Rectal smooth muscle tissue (tissue), 1 donor: ENCODE measurements around the gene GLTPD2.

ENCODE experiments used
- H3K27ac ChIP-seq: one replicate; pipeline ENCODE4 v1.7.0; 2013; ENCODE audit warnings: low read depth, low read length, inconsistent platforms
- H3K27me3 ChIP-seq: one replicate; pipeline ENCODE4 v1.7.0; 2013; ENCODE audit warnings: low read length; ENCODE audit not compliant: control insufficient read depth, insufficient read depth
- H3K36me3 ChIP-seq: one replicate; pipeline ENCODE4 v1.7.0; 2013; ENCODE audit warnings: low read length; ENCODE audit not compliant: control insufficient read depth, insufficient read depth
- H3K4me1 ChIP-seq: one replicate; pipeline ENCODE4 v1.7.0; 2013; ENCODE audit warnings: low read length; ENCODE audit not compliant: control insufficient read depth, insufficient read depth
- H3K4me3 ChIP-seq: one replicate; pipeline ENCODE4 v1.7.0; 2013; ENCODE audit warnings: low read length
- H3K9ac ChIP-seq: one replicate; pipeline ENCODE4 v1.7.0; 2013; ENCODE audit warnings: low read length

The GLTPD2 gene

DNA sequence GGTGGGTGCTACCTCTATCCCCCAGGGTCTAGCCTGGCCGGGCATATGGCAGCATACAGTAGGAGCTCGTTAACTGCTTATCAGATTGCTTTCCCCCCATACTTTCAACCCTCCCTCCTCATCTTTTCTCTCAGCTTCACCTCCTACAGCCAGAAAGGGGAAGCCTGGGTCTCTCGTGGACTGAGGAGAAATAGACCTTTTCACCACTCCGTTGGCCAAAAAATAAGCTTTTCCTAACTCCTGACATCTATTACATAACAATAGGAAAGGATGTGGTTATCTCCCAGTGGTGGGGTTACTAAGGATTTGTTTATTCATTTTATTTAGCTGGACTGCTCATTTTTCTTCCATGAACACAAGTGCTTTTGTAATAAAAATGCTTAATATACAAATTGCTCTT is 40.1 kb upstream of the GLTPD2 start:
- peaks cover 10% of the 10 kb centered on the region for H3K27me3 ChIP-seq
- no peak overlapping the region for H3K27ac ChIP-seq

DNA sequence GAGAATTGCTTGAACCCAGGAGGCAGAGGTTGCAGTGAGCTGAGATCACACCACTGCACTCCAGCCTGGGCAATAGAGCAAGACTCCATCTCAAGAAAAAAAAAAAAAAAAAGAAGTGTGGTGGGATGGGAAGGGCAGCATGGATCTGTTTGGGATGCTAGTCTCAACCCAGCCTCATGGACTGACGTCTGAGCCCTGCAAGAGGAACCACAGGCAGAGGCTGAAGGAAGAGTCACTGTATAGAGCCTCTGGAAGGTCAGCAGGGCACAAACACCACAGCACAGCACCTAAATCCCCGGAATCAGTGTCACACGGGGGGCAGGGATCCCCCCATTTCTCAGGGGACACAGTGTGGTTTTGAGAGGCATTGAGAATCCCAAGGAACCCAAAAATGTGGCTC is 38.2 kb upstream of the GLTPD2 start:
- no peak overlapping the region for H3K4me3 ChIP-seq
- no peak overlapping the region for H3K9ac ChIP-seq
- H3K4me1 ChIP-seq = no peaks in the 10 kb centered on the region
- no peak overlapping the region for H3K27ac ChIP-seq
- peaks cover 5% of the 10 kb centered on the region for H3K27me3 ChIP-seq
- H3K36me3 ChIP-seq = no peaks in the 10 kb centered on the region

More for the DNA sequence above, 40.1 kb upstream of the GLTPD2 start:
- H3K9ac ChIP-seq = no peak overlapping the region
- no peak overlapping the region for H3K4me3 ChIP-seq
- H3K4me1 ChIP-seq = no peaks in the 10 kb centered on the region
- no peaks in the 10 kb centered on the region for H3K36me3 ChIP-seq

DNA sequence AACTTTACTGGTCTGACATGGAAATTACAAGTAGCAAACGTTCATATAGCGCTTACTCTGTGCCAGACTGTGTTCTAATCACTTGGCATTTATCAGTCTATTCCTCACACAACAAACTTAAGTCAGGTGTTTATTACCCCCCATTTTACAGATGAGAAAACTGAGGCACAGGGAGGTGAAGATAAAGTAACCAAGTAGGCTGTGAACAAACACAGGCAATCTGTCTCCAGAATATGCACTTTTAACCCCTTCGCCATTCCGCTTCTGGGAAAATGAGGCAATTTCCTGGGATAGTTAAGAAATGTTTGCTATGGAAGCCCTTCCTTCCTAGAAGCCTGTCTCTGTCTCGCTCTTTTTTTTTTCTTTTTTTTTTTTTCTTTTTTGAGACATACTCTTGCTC is 36.8 kb upstream of the GLTPD2 start:
- Histone ChIP-seq H3K4me3 (no peak overlapping the region), H3K27ac (no peak overlapping the region), H3K36me3 (no peaks in the 10 kb centered on the region), H3K27me3 (peaks cover 5% of the 10 kb centered on the region), H3K9ac (no peak overlapping the region), H3K4me1 (no peaks in the 10 kb centered on the region)

DNA sequence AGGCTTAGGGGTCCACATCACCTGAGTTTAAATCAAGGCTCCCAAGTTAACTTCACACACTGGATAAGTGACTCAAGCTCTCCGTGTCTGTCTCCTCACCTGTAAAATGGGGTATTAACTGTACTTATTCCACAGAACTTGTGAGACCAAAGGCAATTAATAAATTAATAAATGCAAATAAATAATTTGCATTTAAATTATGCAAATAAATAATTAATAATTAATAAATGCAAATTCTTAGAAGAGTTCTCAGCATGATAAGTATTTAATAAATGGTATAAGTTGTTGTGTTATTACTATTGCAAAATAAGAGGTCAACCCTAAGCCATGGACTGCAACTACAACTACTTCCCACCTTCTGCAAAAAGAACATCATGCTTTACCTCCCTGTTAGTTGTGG is 35.4 kb upstream of the GLTPD2 start:
- H3K27me3 ChIP-seq = peaks cover 2% of the 10 kb centered on the region

DNA sequence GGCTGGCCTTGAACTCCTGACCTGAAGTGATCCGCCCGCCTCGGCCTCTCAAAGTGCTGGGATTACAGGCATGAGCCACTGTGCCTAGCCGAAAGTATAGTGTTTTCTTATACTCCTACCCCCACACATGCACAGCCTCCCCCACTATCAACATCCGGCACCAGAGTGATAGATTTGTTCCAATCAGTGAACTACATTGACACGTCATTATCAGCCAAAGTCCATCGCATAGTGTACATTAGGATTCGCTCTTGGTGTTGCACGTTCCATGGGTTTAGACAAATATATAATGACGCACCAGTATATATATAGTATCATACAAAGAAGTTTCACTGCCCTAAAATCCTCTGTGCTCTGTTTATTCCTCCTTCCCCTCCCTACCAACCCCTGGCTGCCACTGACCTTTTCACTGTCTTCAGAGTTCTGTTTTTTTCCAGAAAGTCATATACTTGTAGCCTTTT is 29.0 kb upstream of the GLTPD2 start:
- Histone ChIP-seq H3K4me3 (no peak overlapping the region), H3K4me1 (no peaks in the 10 kb centered on the region), H3K9ac (no peak overlapping the region), H3K27ac (no peak overlapping the region), H3K27me3 (peaks cover under 1% of the 10 kb centered on the region), H3K36me3 (no peaks in the 10 kb centered on the region)

More for the DNA sequence above, 35.4 kb upstream of the GLTPD2 start:
- Histone ChIP-seq H3K4me3 (no peak overlapping the region), H3K36me3 (no peaks in the 10 kb centered on the region), H3K4me1 (no peaks in the 10 kb centered on the region), H3K27ac (no peak overlapping the region), H3K9ac (no peak overlapping the region)

DNA sequence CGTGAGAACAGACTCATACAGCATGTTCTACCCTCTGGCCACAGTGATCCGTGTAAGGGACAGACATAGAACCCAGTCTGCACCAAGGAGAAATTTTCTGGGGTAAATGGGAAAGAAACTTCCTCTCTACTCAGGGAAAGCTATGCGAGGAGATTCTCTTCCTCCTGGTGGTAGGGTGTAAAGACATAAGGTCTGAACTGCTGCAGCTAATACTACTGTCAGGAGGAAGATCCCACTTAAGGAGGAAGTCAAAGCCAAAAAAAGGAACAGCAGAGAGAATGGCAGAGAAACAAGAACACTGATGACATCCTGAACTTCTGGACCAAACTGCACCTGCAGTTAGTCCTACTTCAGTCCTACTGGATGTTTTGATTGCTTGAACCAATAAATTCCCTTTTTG is 24.2 kb upstream of the GLTPD2 start:
- H3K27me3 ChIP-seq = no peaks in the 10 kb centered on the region
- H3K27ac ChIP-seq = no peak overlapping the region

DNA sequence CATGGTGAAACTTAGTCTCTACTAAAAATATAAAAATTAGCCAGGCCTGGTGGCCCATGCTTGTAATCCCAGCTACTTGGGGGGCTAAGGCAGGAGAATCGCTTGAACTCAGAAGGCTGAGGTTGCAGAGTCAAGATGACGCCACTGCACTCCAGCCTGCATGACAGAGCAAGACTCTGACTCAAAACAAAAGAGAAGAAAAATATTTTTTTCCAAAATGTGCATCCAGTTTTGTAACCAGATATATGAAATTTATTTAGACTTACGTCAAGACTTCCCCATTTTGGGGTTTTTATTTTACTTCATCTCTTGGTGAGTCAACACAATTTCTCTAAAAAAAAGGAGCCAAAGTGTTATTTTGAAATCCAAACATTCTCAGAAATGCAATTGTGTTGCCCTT is 22.6 kb upstream of the GLTPD2 start:
- peak overlapping the region; percentile 45 for H3K27ac ChIP-seq
- H3K4me3 ChIP-seq = no peak overlapping the region
- H3K36me3 ChIP-seq = no peaks in the 10 kb centered on the region
- no peak overlapping the region for H3K9ac ChIP-seq
- no peaks in the 10 kb centered on the region for H3K4me1 ChIP-seq
- no peaks in the 10 kb centered on the region for H3K27me3 ChIP-seq

More for the DNA sequence above, 24.2 kb upstream of the GLTPD2 start:
- Histone ChIP-seq H3K36me3 (no peaks in the 10 kb centered on the region), H3K4me3 (no peak overlapping the region), H3K9ac (no peak overlapping the region), H3K4me1 (no peaks in the 10 kb centered on the region)

DNA sequence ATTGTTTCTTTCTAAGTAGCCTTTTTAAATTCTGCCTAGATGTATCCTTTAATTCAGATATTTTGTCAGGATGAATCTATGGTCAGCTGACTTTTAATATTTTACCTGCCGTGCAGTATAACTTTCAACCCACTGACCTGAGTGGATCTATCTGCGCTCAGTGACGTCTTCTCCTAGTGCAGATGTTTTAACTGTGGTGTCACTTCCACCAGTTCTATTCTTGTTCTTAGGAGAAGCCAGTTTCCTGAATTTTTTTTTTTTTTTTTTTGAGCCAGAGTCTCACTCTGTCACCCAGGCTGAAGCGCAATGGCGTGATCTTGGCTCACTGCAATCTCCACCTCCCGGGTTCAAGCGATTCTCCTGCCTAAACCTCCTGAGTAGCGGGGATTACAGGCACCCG is 22.0 kb upstream of the GLTPD2 start:
- H3K9ac ChIP-seq = no peak overlapping the region
- no peaks in the 10 kb centered on the region for H3K4me1 ChIP-seq
- H3K4me3 ChIP-seq = no peak overlapping the region
- H3K27me3 ChIP-seq = no peaks in the 10 kb centered on the region
- peak overlapping the region; percentile 45 for H3K27ac ChIP-seq
- H3K36me3 ChIP-seq = no peaks in the 10 kb centered on the region

DNA sequence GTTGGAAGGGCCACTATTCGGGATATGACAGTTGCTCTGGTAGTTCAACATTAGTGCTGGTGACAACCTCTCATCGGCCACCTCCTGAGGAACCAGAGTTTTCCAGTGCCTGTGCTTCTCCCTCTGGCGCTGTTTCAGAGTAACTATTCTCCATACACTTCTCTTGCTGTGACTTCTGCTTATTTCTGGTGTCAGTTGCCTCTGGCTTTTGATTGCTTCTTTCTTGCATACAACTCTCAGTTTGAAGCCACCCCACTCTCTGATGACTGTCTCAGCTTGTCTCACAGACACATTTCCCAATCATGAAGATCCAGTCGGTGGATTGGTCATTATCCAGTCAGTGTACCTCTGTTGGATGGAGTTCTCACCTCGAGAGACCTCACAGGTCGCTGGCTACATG is 20.5 kb upstream of the GLTPD2 start:
- H3K9ac ChIP-seq = no peak overlapping the region
- H3K4me1 ChIP-seq = no peaks in the 10 kb centered on the region
- H3K36me3 ChIP-seq = no peaks in the 10 kb centered on the region
- H3K27me3 ChIP-seq = no peaks in the 10 kb centered on the region
- no peak overlapping the region for H3K27ac ChIP-seq
- H3K4me3 ChIP-seq = no peak overlapping the region

DNA sequence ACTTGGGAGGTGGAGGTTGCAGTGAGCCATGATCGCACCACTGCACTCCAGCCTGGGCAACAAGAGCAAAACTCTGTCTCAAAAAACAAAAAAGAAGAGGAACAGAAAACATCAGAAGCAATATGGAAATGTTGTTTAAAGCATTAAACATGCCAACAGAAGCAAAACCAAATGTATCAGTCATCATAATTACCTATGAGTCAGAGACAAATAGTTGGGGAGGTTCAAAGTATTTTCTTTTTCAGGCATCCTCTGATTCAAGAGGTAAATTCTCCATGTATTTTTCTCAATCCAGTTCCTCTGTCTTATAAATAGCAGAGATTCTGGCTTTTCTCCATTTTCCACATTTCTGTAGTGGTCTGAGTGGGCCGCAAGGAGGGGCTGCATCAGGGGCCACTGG is 19.1 kb upstream of the GLTPD2 start:
- Histone ChIP-seq H3K4me1 (no peaks in the 10 kb centered on the region), H3K27me3 (no peaks in the 10 kb centered on the region), H3K27ac (no peak overlapping the region), H3K36me3 (no peaks in the 10 kb centered on the region), H3K9ac (no peak overlapping the region), H3K4me3 (no peak overlapping the region)

DNA sequence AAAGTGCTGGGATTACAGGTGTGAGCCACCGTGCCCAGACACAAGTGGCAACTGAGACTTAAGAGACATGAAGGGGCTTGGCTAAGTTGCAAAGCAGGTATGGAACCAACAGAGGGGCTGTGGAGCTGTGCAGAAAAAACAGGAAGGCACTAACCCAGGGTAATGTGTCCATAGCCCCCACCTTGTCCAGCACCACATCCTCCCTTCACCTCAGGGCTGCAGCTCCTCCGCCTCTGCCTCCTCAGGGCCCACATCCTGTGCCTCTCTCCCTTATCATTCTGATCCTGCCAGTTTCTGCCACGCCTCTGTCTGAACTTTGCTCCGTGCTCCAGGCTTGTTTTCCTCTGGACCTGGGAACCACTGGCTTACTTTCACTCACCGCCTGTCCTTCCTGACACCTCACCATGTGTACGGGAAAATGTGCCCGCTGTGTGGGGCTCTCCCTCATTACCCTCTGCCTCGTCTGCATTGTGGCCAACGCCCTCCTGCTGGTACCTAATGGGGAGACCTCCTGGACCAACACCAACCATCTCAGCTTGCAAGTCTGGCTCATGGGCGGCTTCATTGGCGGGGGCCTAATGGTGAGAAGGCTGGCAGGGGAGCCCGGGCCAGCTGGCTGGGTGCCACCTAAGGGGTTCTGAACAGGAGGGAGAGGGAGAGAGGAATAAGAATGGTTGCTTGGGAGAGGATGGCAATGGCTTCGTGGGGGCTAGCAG is 17.1 kb upstream of the GLTPD2 start, which contains the start of gene TM4SF5:
Gene TM4SF5, plus strand, starts transcription at position 368 of the 716 bp plus-strand sequence. Its CDS starts 37 bp downstream, at position 405.
- Histone ChIP-seq H3K27ac (no peak within 1 kb of the TSS), H3K4me3 (no peak within 1 kb of the TSS), H3K27me3 (no peaks in the 10 kb centered on the region), H3K36me3 (no peaks in the 10 kb centered on the region), H3K4me1 (no peaks in the 10 kb centered on the region), H3K9ac (no peak within 1 kb of the TSS)

DNA sequence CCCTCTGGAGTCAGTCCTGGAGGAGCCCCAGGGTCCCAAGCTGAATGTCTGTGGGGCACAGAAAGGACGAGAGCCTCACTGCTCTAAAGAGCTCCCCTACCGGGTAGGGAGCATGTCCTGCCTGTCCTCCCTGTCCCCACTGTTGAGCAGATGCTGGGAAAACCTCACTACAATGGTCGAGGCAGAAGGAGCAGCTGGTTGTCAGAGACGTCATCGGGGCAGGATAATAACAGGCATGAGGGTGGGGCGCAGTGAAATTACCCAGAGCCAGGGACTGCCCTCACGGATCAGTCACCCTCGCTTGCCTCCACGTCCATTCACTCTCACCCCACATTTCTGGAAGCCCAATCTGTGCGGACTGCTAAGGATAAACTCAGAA is 16.5 kb upstream of the GLTPD2 start:
- no peak overlapping the region for H3K4me3 ChIP-seq
- H3K27ac ChIP-seq = no peak overlapping the region
- no peaks in the 10 kb centered on the region for H3K4me1 ChIP-seq
- H3K27me3 ChIP-seq = no peaks in the 10 kb centered on the region
- no peaks in the 10 kb centered on the region for H3K36me3 ChIP-seq
- H3K9ac ChIP-seq = no peak overlapping the region
